NCI-H2171 treated with DMSO at 0.1 percent for 48 hours (cell line): ENCODE results near the gene KBTBD6.
"Not testable (repeated sequence)": the region's sequence is repeated elsewhere in the genome, so short reads cannot be mapped to it uniquely, and the experiment has no call there.

ENCODE experiments used
- DNase-seq: peaks from one replicate; lab custom pipeline; 2025; lab: John Stamatoyannopoulos, UW

Gene KBTBD6

GRCh38 chr13:41136396-41137031 is 3.9 kb upstream of the KBTBD6 start:
- no peak for DNase-seq

GRCh38 chr13:41133951-41134350 is 1.3 kb upstream of the KBTBD6 start:
- DNase-seq: no peak

GRCh38 chr13:41131660-41132511 is 716 bp downstream of the KBTBD6 start:
- not testable (repeated sequence) for DNase-seq

- not testable (repeated sequence) for DNase-seq
These were observed 1.4 kb downstream of the KBTBD6 start for GRCh38 chr13:41131189-41131588.

- DNase-seq: no peak
These were observed 2.2 kb downstream of the KBTBD6 start for GRCh38 chr13:41130356-41130755.

- DNase-seq: no peak
These were observed 4.9 kb downstream of the KBTBD6 start for GRCh38 chr13:41127701-41128100.

- DNase-seq: no peak
These were observed 9.8 kb downstream of the KBTBD6 start for GRCh38 chr13:41122838-41123237.

GRCh38 chr13:41117869-41118268 is 14.7 kb downstream of the KBTBD6 start:
- DNase-seq: no peak

- DNase-seq: no peak
These were observed 21.1 kb downstream of the KBTBD6 start for GRCh38 chr13:41111454-41111853.

- DNase-seq: no peak
These were observed 25.0 kb downstream of the KBTBD6 start for GRCh38 chr13:41107584-41108014.

GRCh38 chr13:41107104-41107571 is 25.5 kb downstream of the KBTBD6 start:
- DNase-seq: peak; percentile 63

- no peak for DNase-seq
These were observed 32.6 kb downstream of the KBTBD6 start for GRCh38 chr13:41099986-41100385.

GRCh38 chr13:41098761-41099160 is 33.8 kb downstream of the KBTBD6 start:
- no peak for DNase-seq

GRCh38 chr13:41095681-41096080 is 36.9 kb downstream of the KBTBD6 start:
- not testable (repeated sequence) for DNase-seq

GRCh38 chr13:41085961-41086585 is 46.5 kb downstream of the KBTBD6 start:
- DNase-seq: no peak

- no peak for DNase-seq
These were observed 52.9 kb downstream of the KBTBD6 start for GRCh38 chr13:41079725-41080124.
